IPS-NIHi7 (cell line): ENCODE data around the gene TENT5A.
"Not testable (repeated sequence)": the region's sequence is repeated elsewhere in the genome, so short reads cannot be mapped to it uniquely, and the experiment has no call there.

Experiments
- DNase-seq: peaks from one replicate; pipeline ENCODE4 v3.0.0; 2012; ENCODE audit warnings: mixed read lengths; ENCODE audit errors: extremely low spot score

The TENT5A gene

GRCh38 chr6:81750681-81751387, 1.6 kb downstream of the TENT5A start:
- no peak for DNase-seq

GRCh38 chr6:81750200-81750599, 2.3 kb downstream of the TENT5A start:
- no peak for DNase-seq

GRCh38 chr6:81749707-81750106, 2.8 kb downstream of the TENT5A start:
- no peak for DNase-seq

GRCh38 chr6:81748994-81749393, 3.5 kb downstream of the TENT5A start:
- no peak for DNase-seq

GRCh38 chr6:81747327-81747726, 5.2 kb downstream of the TENT5A start:
- no peak for DNase-seq

GRCh38 chr6:81744131-81744530, 8.3 kb downstream of the TENT5A start:
- DNase-seq, result no peak

- no peak for DNase-seq
These were observed 8.8 kb downstream of the TENT5A start for GRCh38 chr6:81743649-81744048.

- no peak for DNase-seq
These were observed 10.8 kb downstream of the TENT5A start for GRCh38 chr6:81741689-81742088.

- DNase-seq, result not testable (repeated sequence)
These were observed 11.9 kb downstream of the TENT5A start for GRCh38 chr6:81740591-81740990.

GRCh38 chr6:81739230-81740195, 13.0 kb downstream of the TENT5A start:
- DNase-seq, result no peak

DNA sequence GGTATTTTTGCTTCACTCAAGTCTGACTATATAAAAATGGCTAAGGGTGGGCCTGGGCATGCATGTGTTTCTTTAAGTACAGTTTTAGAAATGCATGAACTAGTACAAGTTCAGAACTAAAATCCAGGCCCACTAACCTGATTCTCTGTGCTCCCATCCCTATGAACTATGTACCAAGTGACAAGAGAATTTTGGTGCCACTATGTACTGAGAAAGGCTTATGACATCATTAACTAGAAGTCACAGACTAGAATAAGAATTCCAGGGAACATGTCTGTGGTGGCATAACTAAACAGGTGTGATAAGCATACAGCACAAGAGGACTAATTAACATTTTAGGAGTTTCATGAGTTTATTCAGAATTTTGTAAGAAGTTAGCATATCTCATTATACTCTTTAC, 16.1 kb downstream of the TENT5A start:
- no peak for DNase-seq

DNA sequence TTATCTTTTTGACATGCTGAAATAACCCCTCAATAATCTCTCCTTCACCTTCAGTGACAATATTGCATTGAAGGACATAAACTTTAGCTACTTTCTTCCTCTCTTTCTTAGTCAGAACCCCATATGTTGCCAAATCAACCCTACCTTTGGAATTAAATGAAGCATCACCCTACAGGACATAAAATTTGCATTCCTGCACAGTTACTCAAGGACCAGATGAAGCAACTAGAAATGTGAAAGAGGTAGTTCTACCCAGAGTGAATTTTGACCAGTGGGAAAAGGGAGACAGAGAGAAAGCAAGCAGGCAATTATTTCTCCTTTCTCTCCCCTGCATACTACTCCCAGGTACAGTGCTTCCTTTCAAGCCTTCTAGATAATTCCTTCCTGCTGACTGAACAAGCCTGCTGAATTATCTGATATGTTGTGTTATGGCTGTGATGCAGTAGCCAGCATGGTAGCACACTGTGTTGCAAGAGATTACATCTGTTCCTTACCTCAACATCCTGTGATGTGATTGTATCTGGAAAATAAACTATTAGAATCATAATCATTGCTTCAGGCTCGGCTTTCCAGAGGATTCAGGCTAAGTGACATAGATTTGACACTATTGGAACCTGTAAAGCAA, 16.6 kb downstream of the TENT5A start:
- DNase-seq, result no peak

- no peak for DNase-seq
These were observed 17.9 kb downstream of the TENT5A start for GRCh38 chr6:81734500-81735150.

- no peak for DNase-seq
These were observed 18.4 kb downstream of the TENT5A start for GRCh38 chr6:81734081-81734480.

- no peak for DNase-seq
These were observed 20.7 kb downstream of the TENT5A start for GRCh38 chr6:81731814-81732213.

DNA sequence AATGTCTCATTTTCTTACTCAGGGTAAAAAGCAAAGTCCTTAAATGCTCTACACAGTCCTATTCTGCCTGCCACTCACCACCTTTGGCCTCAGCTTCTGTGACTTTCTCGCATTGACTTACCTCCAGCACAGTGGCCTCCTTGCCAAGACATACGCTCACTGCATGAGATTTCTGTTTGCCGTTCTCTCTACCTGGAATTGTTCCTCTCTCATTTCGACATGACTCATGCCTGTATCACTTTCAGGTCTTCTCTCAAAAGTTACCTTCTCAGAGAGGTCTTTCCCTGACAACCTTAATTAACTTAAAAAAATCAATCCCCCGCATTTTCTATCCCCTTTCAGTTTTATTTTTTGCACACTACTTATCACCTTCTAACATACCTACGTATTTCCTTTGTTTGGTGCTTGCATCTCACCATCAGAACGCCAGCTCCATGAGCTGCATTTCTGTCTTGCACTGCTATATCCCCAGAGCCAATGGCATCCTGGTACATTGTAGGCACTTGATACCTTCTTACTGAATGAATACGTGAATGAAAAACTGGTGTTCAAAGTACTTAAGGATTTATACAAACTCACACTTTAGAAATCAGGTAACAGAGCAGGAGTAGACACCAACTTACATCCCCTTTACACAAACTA, 24.5 kb downstream of the TENT5A start:
- DNase-seq, result no peak

- no peak for DNase-seq
These were observed 27.4 kb downstream of the TENT5A start for GRCh38 chr6:81725127-81725526.

DNA sequence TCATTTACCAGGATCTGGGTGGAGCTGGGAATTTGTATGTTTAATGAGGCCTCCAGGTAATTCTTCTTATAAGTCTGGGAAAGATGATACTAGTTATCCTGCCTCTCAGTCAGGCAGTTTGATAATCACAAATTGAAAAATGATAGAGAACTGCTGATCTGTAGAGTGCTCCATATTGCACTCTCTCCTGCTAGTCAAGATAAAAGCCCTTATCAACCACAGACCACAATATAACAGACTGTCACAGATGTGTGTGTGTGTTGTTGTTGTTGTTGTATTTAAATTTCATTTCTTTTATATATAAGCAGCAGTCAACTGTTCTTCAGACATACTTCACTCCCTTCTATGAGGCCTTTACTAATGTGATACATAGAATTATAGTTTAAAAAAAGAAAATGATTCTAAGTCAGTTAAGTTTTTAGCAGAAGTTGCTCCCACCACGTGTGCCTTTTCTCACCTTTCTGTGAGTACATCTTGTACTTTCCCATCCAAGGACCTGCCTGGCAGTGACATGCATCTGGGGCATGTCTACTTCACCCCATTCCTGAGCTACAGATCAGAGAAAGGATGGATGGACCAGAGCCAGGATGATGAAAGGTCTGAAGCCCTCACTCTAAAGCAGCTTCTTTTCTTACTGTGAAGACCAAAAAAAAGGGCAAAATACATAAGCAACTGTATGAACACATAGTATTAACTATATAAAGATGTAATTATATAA, 29.8 kb downstream of the TENT5A start:
- DNase-seq, result no peak

DNA sequence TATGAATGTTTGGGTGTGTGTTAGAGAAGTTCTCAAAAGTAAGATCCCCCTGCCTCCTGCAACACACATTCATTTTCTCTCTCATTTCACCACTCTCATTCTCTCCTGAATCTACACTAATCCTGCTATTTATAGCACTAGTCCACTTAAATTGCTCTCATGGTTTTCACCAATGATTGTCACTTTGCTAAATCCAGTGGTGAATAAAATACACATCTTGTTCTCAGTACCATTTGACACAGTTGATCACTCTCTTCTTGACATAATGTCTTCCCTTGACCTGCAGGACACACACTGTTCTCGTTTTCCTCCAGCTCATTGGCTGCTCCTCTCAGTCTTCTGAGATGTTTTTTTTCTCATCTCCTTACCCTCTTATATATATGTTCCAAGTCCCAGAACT, 32.1 kb downstream of the TENT5A start:
- no peak for DNase-seq

DNA sequence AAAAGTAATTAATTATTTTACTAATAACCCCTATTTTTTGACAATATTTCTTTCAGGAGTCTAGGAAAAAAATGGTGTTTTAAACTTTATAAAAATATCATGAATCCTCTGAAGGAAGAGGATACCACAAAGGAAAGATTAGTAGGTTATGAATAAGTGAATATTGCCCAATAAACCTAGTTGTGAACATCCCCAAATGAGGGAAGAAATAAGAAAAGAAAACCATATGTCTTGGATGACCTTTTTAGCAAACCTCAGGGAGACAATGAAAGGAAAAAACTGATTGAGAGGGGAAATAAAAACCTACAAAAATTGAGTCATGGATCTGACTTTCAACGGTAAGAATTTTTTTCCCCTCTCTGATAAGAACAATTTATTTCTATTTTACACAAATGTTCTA, 34.4 kb downstream of the TENT5A start:
- DNase-seq, result no peak

GRCh38 chr6:81714684-81715083, 37.8 kb downstream of the TENT5A start:
- no peak for DNase-seq
